H1 (cell line): ENCODE data around the gene CR2. TPM values are rescaled to one million over a fixed set of nuclear protein-coding genes. Genes with fewer than 3 reads are reported as not detected.

Experiments used
- CTCF ChIA-PET: fragments of 300-600 bp; sonication (Branson Sonifier 250); formaldehyde crosslinking; loops from one replicate; lab custom pipeline; 2021; ENCODE audit not compliant: partially characterized antibody; lab: Charles Lee
- POLR2A ChIA-PET: fragments of 300-600 bp; sonication (Branson Sonifier 250); formaldehyde crosslinking; loops from one replicate; lab custom pipeline; 2021; ENCODE audit warnings: inconsistent platforms; ENCODE audit not compliant: partially characterized antibody; lab: Charles Lee
- DNase-seq, 2 experiments: peaks; one replicate each; pipeline versions ENCODE4 v3.0.0 to v3.0.0-alpha.2; 2010 to 2022; ENCODE audit warnings: low spot score in 2 of 2, low read depth in 1 of 2, mixed read lengths in 1 of 2
- FAIRE-seq: peaks from 2 replicates; lab custom pipeline; 2011; peaks lifted over from hg19 to GRCh38; lab: Jason Lieb, UNC
- H2AFZ ChIP-seq: 2 replicates; pipeline ENCODE4 v1.8.1; 2012; ENCODE audit warnings: low read length, inconsistent platforms
- H2AK5ac ChIP-seq: 2 replicates; pipeline ENCODE4 v1.6.1; 2013; ENCODE audit warnings: low read depth, low read length
- H2BK120ac ChIP-seq: replicated peaks from 2 replicates; pipeline ENCODE3; 2013; ENCODE audit warnings: low read depth, low read length, inconsistent platforms
- H2BK12ac ChIP-seq: 2 replicates; pipeline ENCODE4 v1.6.1; 2013; ENCODE audit warnings: low read depth, low read length
- H2BK15ac ChIP-seq: 2 replicates; pipeline ENCODE4 v1.6.1; 2013; ENCODE audit warnings: low read length
- H2BK20ac ChIP-seq: 2 replicates; pipeline ENCODE4 v1.6.1; 2013; ENCODE audit warnings: low read length
- H2BK5ac ChIP-seq: 2 replicates; pipeline ENCODE4 v1.6.1; 2013; ENCODE audit warnings: low read depth, low read length
- H3K14ac ChIP-seq: 2 replicates; pipeline ENCODE4 v1.6.1; 2013; ENCODE audit warnings: inconsistent platforms; ENCODE audit not compliant: insufficient read length
- H3K18ac ChIP-seq: 2 replicates; pipeline ENCODE4 v1.6.1; 2013; ENCODE audit warnings: low read length; ENCODE audit errors: extremely low read depth
- H3K23ac ChIP-seq: 2 replicates; pipeline ENCODE4 v1.6.1; 2013; ENCODE audit warnings: inconsistent platforms; ENCODE audit not compliant: insufficient read length
- H3K23me2 ChIP-seq: 2 replicates; pipeline ENCODE4 v1.6.1; 2013; ENCODE audit warnings: low read depth, low read length
- H3K27ac ChIP-seq: 2 replicates; pipeline ENCODE4 v1.6.1; 2011; ENCODE audit warnings: low read depth, low read length, inconsistent platforms
- H3K27me3 ChIP-seq, 4 experiments: replicated peaks in 1 of 4; 1 replicate in 1 of 4; 2 replicates in 3 of 4; pipeline versions ENCODE4 v1.6.1 to v1.8.1; 2011 to 2013; ENCODE audit warnings: low read length in 3 of 4, mild to moderate bottlenecking in 3 of 4, inconsistent platforms in 2 of 4, mixed read lengths in 2 of 4, moderate library complexity in 1 of 4; ENCODE audit not compliant: control insufficient read depth in 3 of 4, insufficient read depth in 3 of 4; ENCODE audit errors: extremely low read depth in 1 of 4
- H3K36me3 ChIP-seq, 4 experiments: 2 replicates each; pipeline versions ENCODE4 v1.6.1 to v1.8.1; 2011 to 2013; ENCODE audit warnings: mild to moderate bottlenecking in 4 of 4, low read length in 3 of 4, moderate library complexity in 2 of 4, control low read depth in 1 of 4, inconsistent platforms in 1 of 4; ENCODE audit not compliant: insufficient read depth in 4 of 4, control insufficient read depth in 2 of 4
- H3K4ac ChIP-seq: replicated peaks from 2 replicates; pipeline ENCODE3; 2013; ENCODE audit warnings: low read length, low read depth, mixed read lengths, inconsistent platforms; ENCODE audit not compliant: insufficient read length
- H3K4me1 ChIP-seq, 4 experiments: replicated peaks in 1 of 4; 1 replicate in 1 of 4; 2 replicates in 3 of 4; pipeline versions ENCODE4 v1.6.1 to v1.8.1; 2011 to 2013; ENCODE audit warnings: low read length in 3 of 4, inconsistent platforms in 2 of 4, mixed read lengths in 1 of 4; ENCODE audit not compliant: insufficient read depth in 4 of 4, control insufficient read depth in 3 of 4
- H3K4me2 ChIP-seq, 2 experiments: 2 replicates each; pipeline versions ENCODE4 v1.6.1 to v1.8.1; 2011 to 2013; ENCODE audit warnings: low read depth in 2 of 2, low read length in 2 of 2, control low read depth in 1 of 2, inconsistent platforms in 1 of 2, mild to moderate bottlenecking in 1 of 2; ENCODE audit not compliant: insufficient read depth in 1 of 2
- H3K4me3 ChIP-seq, 4 experiments: fragments of 200-600, 300-600 bp in 1 of 4; sonication (generic), shearing (Covaris generic), sonication (Bioruptor Twin) in 1 of 4; 2 replicates each; pipeline versions ENCODE4 v1.5.1 to v1.8.1; 2011 to 2016; ENCODE audit warnings: low read length in 4 of 4, low read depth in 3 of 4, control low read depth in 2 of 4, inconsistent platforms in 2 of 4, mild to moderate bottlenecking in 2 of 4, mixed read lengths in 1 of 4, moderate library complexity in 1 of 4; ENCODE audit not compliant: insufficient read depth in 2 of 4; ENCODE audit errors: extremely low read depth in 1 of 4
- H3K56ac ChIP-seq: replicated peaks from 2 replicates; pipeline ENCODE3; 2013; ENCODE audit warnings: low read depth, mild to moderate bottlenecking, mixed read lengths, low read length, inconsistent platforms; ENCODE audit not compliant: insufficient read length
- H3K79me1 ChIP-seq: 2 replicates; pipeline ENCODE4 v1.6.1; 2013; ENCODE audit warnings: low read depth, low read length, control low read depth
- H3K79me2 ChIP-seq, 2 experiments: 2 replicates each; pipeline versions ENCODE4 v1.6.1 to v1.8.1; 2012 to 2013; ENCODE audit warnings: low read length in 2 of 2, mild to moderate bottlenecking in 2 of 2, inconsistent platforms in 1 of 2; ENCODE audit not compliant: insufficient read depth in 2 of 2, control insufficient read depth in 1 of 2
- H3K9ac ChIP-seq, 4 experiments: replicated peaks in 1 of 4; 1 replicate in 1 of 4; 2 replicates in 3 of 4; pipeline versions ENCODE4 v1.6.1 to v1.8.1; 2011 to 2013; ENCODE audit warnings: low read depth in 3 of 4, low read length in 3 of 4, control low read depth in 2 of 4, mild to moderate bottlenecking in 2 of 4, moderate library complexity in 2 of 4, inconsistent platforms in 1 of 4; ENCODE audit errors: extremely low read depth in 1 of 4
- H3K9me3 ChIP-seq, 2 experiments: 2 replicates each; pipeline versions ENCODE4 v1.6.1 to v1.8.1; 2012 to 2013; ENCODE audit warnings: mild to moderate bottlenecking in 2 of 2, moderate library complexity in 2 of 2, control low read depth in 1 of 2, inconsistent platforms in 1 of 2, low read depth in 1 of 2, low read length in 1 of 2, mixed read lengths in 1 of 2; ENCODE audit not compliant: insufficient read depth in 2 of 2
- H4K20me1 ChIP-seq, 2 experiments: replicated peaks in 1 of 2; 2 replicates each; pipeline versions ENCODE3 to v1.8.1; 2011 to 2013; ENCODE audit warnings: inconsistent platforms in 2 of 2, low read length in 2 of 2, mild to moderate bottlenecking in 1 of 2; ENCODE audit not compliant: insufficient read depth in 2 of 2, control insufficient read depth in 1 of 2
- H4K5ac ChIP-seq: 2 replicates; pipeline ENCODE4 v1.6.1; 2013; ENCODE audit warnings: low read length, low read depth, mixed read lengths, inconsistent platforms; ENCODE audit not compliant: insufficient read length
- H4K8ac ChIP-seq: 2 replicates; pipeline ENCODE4 v1.8.0; 2013; ENCODE audit warnings: mild to moderate bottlenecking, moderate library complexity, low read length, inconsistent platforms; ENCODE audit not compliant: insufficient read depth; ENCODE audit errors: extremely low read depth
- H4K91ac ChIP-seq: replicated peaks from 2 replicates; pipeline ENCODE3; 2013; ENCODE audit warnings: low read length, mixed read lengths, inconsistent platforms; ENCODE audit not compliant: insufficient read length
- CBX8 ChIP-seq: fragments of 300-800, 300-1000 bp; sonication (generic); IDR thresholded peaks from 2 replicates; pipeline ENCODE4 v1.7.1; 2016; ENCODE audit warnings: low read depth, low read length, borderline replicate concordance
- KDM1A ChIP-seq: fragments of 200-600, 300-600 bp; sonication (generic); IDR thresholded peaks from 2 replicates; pipeline ENCODE4 v1.7.1; 2016; ENCODE audit warnings: mild to moderate bottlenecking, low read length, borderline replicate concordance
- RBBP5 ChIP-seq: IDR thresholded peaks from 2 replicates; pipeline ENCODE4 v1.7.1; 2012; ENCODE audit warnings: low read depth, mild to moderate bottlenecking, inconsistent platforms, low read length, moderate library complexity, borderline replicate concordance
- SAP30 ChIP-seq: fragments of 300-600 bp; sonication (generic); IDR thresholded peaks from 2 replicates; pipeline ENCODE4 v1.7.1; 2012; ENCODE audit warnings: low read length, moderate library complexity, mild to moderate bottlenecking, inconsistent platforms; ENCODE audit not compliant: insufficient read depth, insufficient replicate concordance
- SIRT6 ChIP-seq: IDR thresholded peaks from one replicate; pipeline ENCODE4 v1.7.1; 2012; ENCODE audit warnings: low read length, inconsistent platforms
- TBP ChIP-seq: IDR thresholded peaks from 2 replicates; pipeline ENCODE4 v1.6.1; 2011; ENCODE audit warnings: low read depth, low read length, improper control_type of control experiment
- polyA plus RNA-seq, 7 experiments: library from polyadenylated mRNA; depleted of rRNA in 3 of 7; stranded (reverse) in 5 of 7; unstranded in 2 of 7; fragments of >200 nt in 5 of 7; fragments of 200-250 nt in 2 of 7; gene quantifications; 1 replicate in 5 of 7; 2 replicates in 1 of 7; 4 replicates in 1 of 7; pipeline versions ENCODE4 v1.2.1 to v1.2.3, GENCODE V29; 2011 to 2013; ENCODE audit warnings: missing spikeins in 2 of 7, mixed read lengths in 2 of 7
- total RNA-seq: library from RNA; stranded (reverse); fragmentation: NEBNext Ultra II Directional; extraction: Animal tissue kit (Norgen Biotek cat#: 25700); gene quantifications from 2 replicates; pipeline ENCODE4 v1.2.1, GENCODE V29; 2021
- TF ChIP-seq, protein P1 (sequence below), 3 experiments: IDR thresholded peaks; 1 replicate in 2 of 3; 2 replicates in 1 of 3; pipeline versions ENCODE4 v1.5.1 to v1.6.1; 2011; ENCODE audit warnings: low read length in 3 of 3, mild to moderate bottlenecking in 3 of 3, inconsistent platforms in 2 of 3, low read depth in 1 of 3, moderate library complexity in 1 of 3; ENCODE audit not compliant: insufficient read depth in 1 of 3; ENCODE audit errors: control extremely low read depth in 1 of 3
- TF ChIP-seq, protein P2 (sequence below): IDR thresholded peaks from 2 replicates; pipeline ENCODE4 v1.6.1; 2011; ENCODE audit warnings: low read depth, mild to moderate bottlenecking, low read length; ENCODE audit not compliant: insufficient read depth

CR2 gene
- total and polyA plus RNA-seq, 2 of the 8 experiments (the other 6 are each of a cell fraction or from before 2014, with no cell fraction given), result 1.7 to 3.0 TPM

- no peaks in the 10 kb centered on the region for H3K9me3 ChIP-seq
- no peak overlapping the region for H2BK12ac ChIP-seq
- H3K4me3 ChIP-seq, result no peak overlapping the region
- no peak overlapping the region for H2BK120ac ChIP-seq
- H3K27ac ChIP-seq, result no peak overlapping the region
- H3K79me2 ChIP-seq, result no peaks in the 10 kb centered on the region
- CTCF ChIA-PET, result interaction anchor here (0.6 kb wide), 1 partner anchor 1755 kb away, joined by 3 read pairs; no protein-coding TSS in a partner anchor
- H3K79me1 ChIP-seq, result no peaks in the 10 kb centered on the region
- H2AK5ac ChIP-seq, result no peak overlapping the region
- H3K56ac ChIP-seq, result no peak overlapping the region
- H3K36me3 ChIP-seq, result no peaks in the 10 kb centered on the region
- no peaks in the 10 kb centered on the region for H3K23me2 ChIP-seq
- H4K8ac ChIP-seq, result no peak overlapping the region
- no peak overlapping the region for H2AFZ ChIP-seq
- no peak overlapping the region for H3K14ac ChIP-seq
- no peak overlapping the region for H3K4ac ChIP-seq
- H2BK5ac ChIP-seq, result no peak overlapping the region
- no peaks in the 10 kb centered on the region for H3K4me1 ChIP-seq
- no peak overlapping the region for H3K18ac ChIP-seq
- no peak overlapping the region for H2BK20ac ChIP-seq
- H2BK15ac ChIP-seq, result no peak overlapping the region
- no peak overlapping the region for H3K9ac ChIP-seq
- DNase-seq, result no peak
- no peak overlapping the region for H3K23ac ChIP-seq
- no peaks in the 10 kb centered on the region for H3K27me3 ChIP-seq
- no peak overlapping the region for H4K5ac ChIP-seq
- TF ChIP-seq, protein P1, sequence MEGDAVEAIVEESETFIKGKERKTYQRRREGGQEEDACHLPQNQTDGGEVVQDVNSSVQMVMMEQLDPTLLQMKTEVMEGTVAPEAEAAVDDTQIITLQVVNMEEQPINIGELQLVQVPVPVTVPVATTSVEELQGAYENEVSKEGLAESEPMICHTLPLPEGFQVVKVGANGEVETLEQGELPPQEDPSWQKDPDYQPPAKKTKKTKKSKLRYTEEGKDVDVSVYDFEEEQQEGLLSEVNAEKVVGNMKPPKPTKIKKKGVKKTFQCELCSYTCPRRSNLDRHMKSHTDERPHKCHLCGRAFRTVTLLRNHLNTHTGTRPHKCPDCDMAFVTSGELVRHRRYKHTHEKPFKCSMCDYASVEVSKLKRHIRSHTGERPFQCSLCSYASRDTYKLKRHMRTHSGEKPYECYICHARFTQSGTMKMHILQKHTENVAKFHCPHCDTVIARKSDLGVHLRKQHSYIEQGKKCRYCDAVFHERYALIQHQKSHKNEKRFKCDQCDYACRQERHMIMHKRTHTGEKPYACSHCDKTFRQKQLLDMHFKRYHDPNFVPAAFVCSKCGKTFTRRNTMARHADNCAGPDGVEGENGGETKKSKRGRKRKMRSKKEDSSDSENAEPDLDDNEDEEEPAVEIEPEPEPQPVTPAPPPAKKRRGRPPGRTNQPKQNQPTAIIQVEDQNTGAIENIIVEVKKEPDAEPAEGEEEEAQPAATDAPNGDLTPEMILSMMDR (IDR thresholded peaks at IDR 0.05; ENCODE audit: control extremely low read depth in 1 of 3, insufficient read depth in 1 of 3, low read depth in 1 of 3, low read length in 3 of 3), result no peak
- no peak for TF ChIP-seq KDM1A
- TF ChIP-seq CBX8, result no peak
- no peak for TF ChIP-seq SIRT6
- TF ChIP-seq RBBP5, result no peak
- no peak for TF ChIP-seq TBP
- TF ChIP-seq, protein P2, sequence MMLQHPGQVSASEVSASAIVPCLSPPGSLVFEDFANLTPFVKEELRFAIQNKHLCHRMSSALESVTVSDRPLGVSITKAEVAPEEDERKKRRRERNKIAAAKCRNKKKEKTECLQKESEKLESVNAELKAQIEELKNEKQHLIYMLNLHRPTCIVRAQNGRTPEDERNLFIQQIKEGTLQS, result no peak
- no peak for TF ChIP-seq SAP30
- H4K20me1 ChIP-seq, result no peaks in the 10 kb centered on the region
- POLR2A ChIA-PET, result no interaction called here
- no peak overlapping the region for H3K4me2 ChIP-seq
- no peak overlapping the region for H4K91ac ChIP-seq
- no peak for FAIRE-seq
Observed at GRCh38 chr1:207516729-207517128, 62.6 kb downstream of the CR2 start.
